ENCODE data around the gene EARS2. TPM values are rescaled to one million over a fixed set of nuclear protein-coding genes. Genes with fewer than 3 reads are reported as not detected.

EARS2 gene
- polyA plus RNA-seq, 2 donors, result 12.1 to 12.8 TPM

- Histone ChIP-seq H3K9me3 (ENCODE audit: control insufficient read depth in 2 of 2, insufficient read depth in 1 of 2, low read depth in 1 of 2, low read length in 1 of 2) (no peaks in the 10 kb centered on the region), H3K4me1 (ENCODE audit: control insufficient read depth in 2 of 2, insufficient read depth in 2 of 2, low read length in 1 of 2) (peaks cover 3 to 26% of the 10 kb centered on the region in 2 donors), H3K27me3 (ENCODE audit: control insufficient read depth in 1 of 2, insufficient read depth in 2 of 2, low read length in 2 of 2) (no peaks in the 10 kb centered on the region), H3K36me3 (ENCODE audit: control insufficient read depth in 2 of 2, insufficient read depth in 2 of 2, low read length in 1 of 2) (peaks cover 0 to 2% of the 10 kb centered on the region in 2 donors), H3K4me3 (ENCODE audit: low read depth in 1 of 2, low read length in 2 of 2) (no peak overlapping the region), H3K27ac (ENCODE audit: low read depth in 2 of 2, low read length in 1 of 2) (peak overlapping the region; percentile 81 to 94)
- WGBS, 2 donors, result 40 to 43% methylated on average over 5 of the region's 5 CpGs
These were observed 53.1 kb downstream of the EARS2 start for GRCh38 chr16:23504076-23504452.

GRCh38 chr16:23502466-23502865 is 54.7 kb downstream of the EARS2 start:
- Histone ChIP-seq H3K9me3 (ENCODE audit: control insufficient read depth in 2 of 2, insufficient read depth in 1 of 2, low read depth in 1 of 2, low read length in 1 of 2) (no peaks in the 10 kb centered on the region), H3K36me3 (ENCODE audit: control insufficient read depth in 2 of 2, insufficient read depth in 2 of 2, low read length in 1 of 2) (peaks cover 0 to 2% of the 10 kb centered on the region in 2 donors), H3K27me3 (ENCODE audit: control insufficient read depth in 1 of 2, insufficient read depth in 2 of 2, low read length in 2 of 2) (no peaks in the 10 kb centered on the region), H3K27ac (ENCODE audit: low read depth in 2 of 2, low read length in 1 of 2) (peak overlapping the region in 1 of 2 donors; percentile 36), H3K4me3 (ENCODE audit: low read depth in 1 of 2, low read length in 2 of 2) (no peak overlapping the region), H3K4me1 (ENCODE audit: control insufficient read depth in 2 of 2, insufficient read depth in 2 of 2, low read length in 1 of 2) (peaks cover 3 to 24% of the 10 kb centered on the region in 2 donors)
- WGBS, 2 donors, result 30 to 56% methylated on average over 2 of the region's 2 CpGs

- Histone ChIP-seq H3K27ac (ENCODE audit: low read depth in 2 of 2, low read length in 1 of 2) (peak overlapping the region in 1 of 2 donors; percentile 64), H3K4me1 (ENCODE audit: control insufficient read depth in 2 of 2, insufficient read depth in 2 of 2, low read length in 1 of 2) (peaks cover 3 to 24% of the 10 kb centered on the region in 2 donors), H3K4me3 (ENCODE audit: low read depth in 1 of 2, low read length in 2 of 2) (no peak overlapping the region), H3K36me3 (ENCODE audit: control insufficient read depth in 2 of 2, insufficient read depth in 2 of 2, low read length in 1 of 2) (peaks cover 0 to 2% of the 10 kb centered on the region in 2 donors), H3K9me3 (ENCODE audit: control insufficient read depth in 2 of 2, insufficient read depth in 1 of 2, low read depth in 1 of 2, low read length in 1 of 2) (no peaks in the 10 kb centered on the region), H3K27me3 (ENCODE audit: control insufficient read depth in 1 of 2, insufficient read depth in 2 of 2, low read length in 2 of 2) (no peaks in the 10 kb centered on the region)
- 47 to 59% methylated on average over 5 of the region's 5 CpGs for WGBS, 2 donors
These were observed 55.9 kb downstream of the EARS2 start for GRCh38 chr16:23501291-23501690.

GRCh38 chr16:23500862-23501225 is 56.3 kb downstream of the EARS2 start:
- H3K4me3 ChIP-seq (ENCODE audit: low read depth in 1 of 2, low read length in 2 of 2), result no peak overlapping the region
- H3K9me3 ChIP-seq (ENCODE audit: control insufficient read depth in 2 of 2, insufficient read depth in 1 of 2, low read depth in 1 of 2, low read length in 1 of 2), result no peaks in the 10 kb centered on the region
- H3K36me3 ChIP-seq (ENCODE audit: control insufficient read depth in 2 of 2, insufficient read depth in 2 of 2, low read length in 1 of 2), result peaks cover 0 to 2% of the 10 kb centered on the region in 2 donors
- 42 to 48% methylated on average over 4 of the region's 4 CpGs for WGBS, 2 donors
- H3K27ac ChIP-seq (ENCODE audit: low read depth in 2 of 2, low read length in 1 of 2), result peak overlapping the region; percentile 64 to 89
- H3K4me1 ChIP-seq (ENCODE audit: control insufficient read depth in 2 of 2, insufficient read depth in 2 of 2, low read length in 1 of 2), result peaks cover 4 to 24% of the 10 kb centered on the region in 2 donors
- no peaks in the 10 kb centered on the region for H3K27me3 ChIP-seq (ENCODE audit: control insufficient read depth in 1 of 2, insufficient read depth in 2 of 2, low read length in 2 of 2)

- no peaks in the 10 kb centered on the region for H3K27me3 ChIP-seq (ENCODE audit: control insufficient read depth in 1 of 2, insufficient read depth in 2 of 2, low read length in 2 of 2)
- H3K27ac ChIP-seq (ENCODE audit: low read depth in 2 of 2, low read length in 1 of 2), result peak overlapping the region; percentile 84 to 89
- H3K4me1 ChIP-seq (ENCODE audit: control insufficient read depth in 2 of 2, insufficient read depth in 2 of 2, low read length in 1 of 2), result peaks cover 4 to 24% of the 10 kb centered on the region in 2 donors
- H3K4me3 ChIP-seq (ENCODE audit: low read depth in 1 of 2, low read length in 2 of 2), result no peak overlapping the region
- WGBS, 2 donors, result 57 to 65% methylated on average over 20 of the region's 20 CpGs
- peaks cover 0 to 2% of the 10 kb centered on the region in 2 donors for H3K36me3 ChIP-seq (ENCODE audit: control insufficient read depth in 2 of 2, insufficient read depth in 2 of 2, low read length in 1 of 2)
- no peaks in the 10 kb centered on the region for H3K9me3 ChIP-seq (ENCODE audit: control insufficient read depth in 2 of 2, insufficient read depth in 1 of 2, low read depth in 1 of 2, low read length in 1 of 2)
These were observed 56.8 kb downstream of the EARS2 start for GRCh38 chr16:23500212-23500861.

GRCh38 chr16:23499801-23500200 is 57.3 kb downstream of the EARS2 start:
- H3K4me3 ChIP-seq (ENCODE audit: low read depth in 1 of 2, low read length in 2 of 2), result no peak overlapping the region
- H3K27ac ChIP-seq (ENCODE audit: low read depth in 2 of 2, low read length in 1 of 2), result peak overlapping the region; percentile 84 to 89
- H3K36me3 ChIP-seq (ENCODE audit: control insufficient read depth in 2 of 2, insufficient read depth in 2 of 2, low read length in 1 of 2), result peaks cover 0 to 2% of the 10 kb centered on the region in 2 donors
- 52 to 61% methylated on average over 7 of the region's 7 CpGs for WGBS, 2 donors
- H3K4me1 ChIP-seq (ENCODE audit: control insufficient read depth in 2 of 2, insufficient read depth in 2 of 2, low read length in 1 of 2), result peaks cover 2 to 22% of the 10 kb centered on the region in 2 donors
- no peaks in the 10 kb centered on the region for H3K9me3 ChIP-seq (ENCODE audit: control insufficient read depth in 2 of 2, insufficient read depth in 1 of 2, low read depth in 1 of 2, low read length in 1 of 2)
- no peaks in the 10 kb centered on the region for H3K27me3 ChIP-seq (ENCODE audit: control insufficient read depth in 1 of 2, insufficient read depth in 2 of 2, low read length in 2 of 2)

- H3K9me3 ChIP-seq (ENCODE audit: control insufficient read depth in 2 of 2, insufficient read depth in 1 of 2, low read depth in 1 of 2, low read length in 1 of 2), result no peaks in the 10 kb centered on the region
- WGBS, 2 donors, result 79 to 80% methylated on average over 10 to 11 of the region's 11 CpGs
- H3K4me1 ChIP-seq (ENCODE audit: control insufficient read depth in 2 of 2, insufficient read depth in 2 of 2, low read length in 1 of 2), result peaks cover 2 to 18% of the 10 kb centered on the region in 2 donors
- no peak overlapping the region for H3K4me3 ChIP-seq (ENCODE audit: low read depth in 1 of 2, low read length in 2 of 2)
- peaks cover 0 to 7% of the 10 kb centered on the region in 2 donors for H3K36me3 ChIP-seq (ENCODE audit: control insufficient read depth in 2 of 2, insufficient read depth in 2 of 2, low read length in 1 of 2)
- H3K27me3 ChIP-seq (ENCODE audit: control insufficient read depth in 1 of 2, insufficient read depth in 2 of 2, low read length in 2 of 2), result no peaks in the 10 kb centered on the region
- H3K27ac ChIP-seq (ENCODE audit: low read depth in 2 of 2, low read length in 1 of 2), result peak overlapping the region in 1 of 2 donors; percentile 24
These were observed 58.3 kb downstream of the EARS2 start for GRCh38 chr16:23498863-23499262.

GRCh38 chr16:23497543-23497868 is 59.6 kb downstream of the EARS2 start:
- Histone ChIP-seq H3K4me3 (ENCODE audit: low read depth in 1 of 2, low read length in 2 of 2) (no peak overlapping the region), H3K4me1 (ENCODE audit: control insufficient read depth in 2 of 2, insufficient read depth in 2 of 2, low read length in 1 of 2) (peaks cover 2 to 25% of the 10 kb centered on the region in 2 donors), H3K36me3 (ENCODE audit: control insufficient read depth in 2 of 2, insufficient read depth in 2 of 2, low read length in 1 of 2) (peaks cover 11 to 16% of the 10 kb centered on the region in 2 donors), H3K27ac (ENCODE audit: low read depth in 2 of 2, low read length in 1 of 2) (peak overlapping the region; percentile 17 to 81), H3K27me3 (ENCODE audit: control insufficient read depth in 1 of 2, insufficient read depth in 2 of 2, low read length in 2 of 2) (no peaks in the 10 kb centered on the region), H3K9me3 (ENCODE audit: control insufficient read depth in 2 of 2, insufficient read depth in 1 of 2, low read depth in 1 of 2, low read length in 1 of 2) (no peaks in the 10 kb centered on the region)
- WGBS, 2 donors, result 73 to 78% methylated on average over 6 of the region's 6 CpGs

- no peaks in the 10 kb centered on the region for H3K27me3 ChIP-seq (ENCODE audit: control insufficient read depth in 1 of 2, insufficient read depth in 2 of 2, low read length in 2 of 2)
- H3K4me3 ChIP-seq (ENCODE audit: low read depth in 1 of 2, low read length in 2 of 2), result no peak overlapping the region
- 30 to 33% methylated on average over 12 of the region's 12 CpGs for WGBS, 2 donors
- peaks cover 11 to 18% of the 10 kb centered on the region in 2 donors for H3K36me3 ChIP-seq (ENCODE audit: control insufficient read depth in 2 of 2, insufficient read depth in 2 of 2, low read length in 1 of 2)
- H3K9me3 ChIP-seq (ENCODE audit: control insufficient read depth in 2 of 2, insufficient read depth in 1 of 2, low read depth in 1 of 2, low read length in 1 of 2), result no peaks in the 10 kb centered on the region
- peaks cover 2 to 24% of the 10 kb centered on the region in 2 donors for H3K4me1 ChIP-seq (ENCODE audit: control insufficient read depth in 2 of 2, insufficient read depth in 2 of 2, low read length in 1 of 2)
- H3K27ac ChIP-seq (ENCODE audit: low read depth in 2 of 2, low read length in 1 of 2), result peak overlapping the region; percentile 71 to 81
These were observed 60.2 kb downstream of the EARS2 start for GRCh38 chr16:23496821-23497542.

All from esophagus (tissue), 2 donors.